K562 (cell line): ENCODE measurements around the gene DCTN2. TPM values are rescaled to one million over a fixed set of nuclear protein-coding genes. Genes with fewer than 3 reads are reported as not detected.

Source experiments
- CHCHD3 ChIP-seq: fragments of 250-450 bp; sonication (Bioruptor Pico); IDR thresholded peaks from 2 replicates; pipeline ENCODE4 v2.1.2; 2022; ENCODE audit warnings: mild to moderate bottlenecking
- CHD1 ChIP-seq: fragments of 200-600 bp; sonication (generic); IDR thresholded peaks from one replicate; pipeline ENCODE4 v1.6.1; 2012; ENCODE audit warnings: mild to moderate bottlenecking, moderate library complexity, low read length, inconsistent platforms
- HEY1 ChIP-seq: fragments of 250-450 bp; sonication (Bioruptor Pico); IDR thresholded peaks from 2 replicates; pipeline ENCODE4 v1.5.0; 2020; ENCODE audit warnings: mild to moderate bottlenecking, moderate library complexity, borderline replicate concordance
- POLR2AphosphoS2 ChIP-seq: IDR thresholded peaks from 2 replicates; pipeline ENCODE4 v1.6.1; 2012; ENCODE audit warnings: low read length, improper control_type of control experiment
- POLR2H ChIP-seq: IDR thresholded peaks from 2 replicates; pipeline ENCODE4 v1.6.1; 2016; ENCODE audit warnings: missing genetic modification characterization, low read depth, mild to moderate bottlenecking, control low read depth, missing compliant biosample characterization, moderate library complexity
- polyA plus RNA-seq, 8 experiments: library from polyadenylated mRNA; depleted of rRNA in 4 of 8; stranded (reverse) in 5 of 8; unstranded in 3 of 8; fragments of >200 nt; fragmentation: Nextera tagmentation in 2 of 8; fragmentation: Illumina TruSeq in 1 of 8; extraction: Ambion mirVana in 2 of 8; extraction: Trizol in 1 of 8; gene quantifications; 2 replicates each; pipeline versions ENCODE4 v1.2.1 to v1.2.3, GENCODE V29; 2011 to 2014; ENCODE audit warnings: inconsistent platforms in 1 of 8, missing spikeins in 1 of 8
- total RNA-seq, 7 experiments: library from RNA; depleted of rRNA in 6 of 7; stranded (reverse); fragments of >200 nt in 6 of 7; fragmentation: Illumina TruSeq in 2 of 7; extraction: Trizol in 2 of 7; gene quantifications; 2 replicates each; pipeline versions ENCODE4 v1.2.1 to v1.2.3, GENCODE V29; 2011 to 2021; ENCODE audit warnings: low replicate concordance in 1 of 7
- TF ChIP-seq, protein P1 (sequence below), 2 experiments: fragments of 450-650 bp; formaldehyde crosslinking in 1 of 2; IDR thresholded peaks; 2 replicates each; pipeline versions ENCODE4 v1.4.0 to v1.6.1; 2014 to 2020; ENCODE audit warnings: mild to moderate bottlenecking in 2 of 2, borderline replicate concordance in 1 of 2, low read depth in 1 of 2

DCTN2 gene
- total and polyA plus RNA-seq, 9 of the 15 experiments (the other 6 are each of a cell fraction or from before 2014, with no cell fraction given) = 43.6 to 270 (median 125) TPM

DNA sequence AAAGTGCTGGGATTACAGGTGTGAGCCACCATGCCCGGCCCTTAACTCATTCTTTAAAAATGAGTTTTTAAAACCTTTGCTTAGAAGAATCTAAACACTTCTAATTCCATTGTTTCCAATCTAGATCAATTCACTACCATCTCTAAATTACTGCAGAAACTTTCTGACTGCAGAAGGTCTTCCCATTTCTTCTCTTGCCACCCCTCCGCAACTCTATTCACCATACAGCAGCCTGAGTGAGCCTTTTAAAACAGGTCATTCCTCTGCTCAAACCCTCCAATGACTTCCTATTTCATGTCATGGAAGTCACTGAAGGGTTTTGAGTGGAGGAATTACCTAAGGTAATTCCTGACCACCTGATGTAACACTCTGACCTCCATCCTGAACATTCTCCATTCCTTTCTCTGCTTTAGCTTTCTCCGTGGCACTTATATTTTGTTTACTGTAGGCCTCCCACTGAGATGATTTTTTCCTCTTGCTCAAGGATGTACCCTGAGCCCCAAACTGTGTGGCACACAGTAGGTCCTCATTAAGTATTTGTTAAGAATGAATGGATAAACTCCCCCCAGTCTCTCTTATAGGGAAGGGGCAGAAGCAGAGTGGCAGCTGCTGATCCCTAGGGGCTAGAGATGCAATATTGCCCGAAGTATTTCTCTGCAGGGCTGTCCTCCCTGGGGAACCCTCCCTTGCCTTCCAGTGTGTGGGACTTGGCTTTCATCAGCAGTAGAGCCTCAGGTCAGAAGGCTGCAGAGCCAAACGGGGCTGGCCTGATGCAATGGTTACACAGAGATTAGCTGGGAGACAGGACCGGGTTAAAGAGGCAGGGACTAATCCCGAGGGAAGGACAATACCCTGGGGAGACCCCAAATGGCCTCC, 27.8 kb downstream of the DCTN2 start (continued):
- TF ChIP-seq, protein P1, sequence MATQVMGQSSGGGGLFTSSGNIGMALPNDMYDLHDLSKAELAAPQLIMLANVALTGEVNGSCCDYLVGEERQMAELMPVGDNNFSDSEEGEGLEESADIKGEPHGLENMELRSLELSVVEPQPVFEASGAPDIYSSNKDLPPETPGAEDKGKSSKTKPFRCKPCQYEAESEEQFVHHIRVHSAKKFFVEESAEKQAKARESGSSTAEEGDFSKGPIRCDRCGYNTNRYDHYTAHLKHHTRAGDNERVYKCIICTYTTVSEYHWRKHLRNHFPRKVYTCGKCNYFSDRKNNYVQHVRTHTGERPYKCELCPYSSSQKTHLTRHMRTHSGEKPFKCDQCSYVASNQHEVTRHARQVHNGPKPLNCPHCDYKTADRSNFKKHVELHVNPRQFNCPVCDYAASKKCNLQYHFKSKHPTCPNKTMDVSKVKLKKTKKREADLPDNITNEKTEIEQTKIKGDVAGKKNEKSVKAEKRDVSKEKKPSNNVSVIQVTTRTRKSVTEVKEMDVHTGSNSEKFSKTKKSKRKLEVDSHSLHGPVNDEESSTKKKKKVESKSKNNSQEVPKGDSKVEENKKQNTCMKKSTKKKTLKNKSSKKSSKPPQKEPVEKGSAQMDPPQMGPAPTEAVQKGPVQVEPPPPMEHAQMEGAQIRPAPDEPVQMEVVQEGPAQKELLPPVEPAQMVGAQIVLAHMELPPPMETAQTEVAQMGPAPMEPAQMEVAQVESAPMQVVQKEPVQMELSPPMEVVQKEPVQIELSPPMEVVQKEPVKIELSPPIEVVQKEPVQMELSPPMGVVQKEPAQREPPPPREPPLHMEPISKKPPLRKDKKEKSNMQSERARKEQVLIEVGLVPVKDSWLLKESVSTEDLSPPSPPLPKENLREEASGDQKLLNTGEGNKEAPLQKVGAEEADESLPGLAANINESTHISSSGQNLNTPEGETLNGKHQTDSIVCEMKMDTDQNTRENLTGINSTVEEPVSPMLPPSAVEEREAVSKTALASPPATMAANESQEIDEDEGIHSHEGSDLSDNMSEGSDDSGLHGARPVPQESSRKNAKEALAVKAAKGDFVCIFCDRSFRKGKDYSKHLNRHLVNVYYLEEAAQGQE (IDR thresholded peaks at IDR 0.05; ENCODE audit: borderline replicate concordance) = no peak
- TF ChIP-seq, protein P1 (CRISPR knock-in tag; IDR thresholded peaks at IDR 0.05; ENCODE audit: low read depth) = no peak
- TF ChIP-seq CHD1 (peak; percentile 59), POLR2AphosphoS2 (peak; percentile 82), HEY1 (0 out of 2 replicates have a peak, but pooled peaks have one; percentile 2), POLR2H (tag) (peak; percentile 55), CHCHD3 (CRISPR knock-in tag) (no peak)
- TF ChIP-seq, all 486 proteins: peak for 19
